Measurements from ENCODE around the gene KDM2A. TPM values are rescaled to one million over a fixed set of nuclear protein-coding genes. Genes with fewer than 3 reads are reported as not detected.

The KDM2A gene
- total RNA-seq, 1 experiment from 2014 or later = 50.4 TPM

GRCh38 chr11:67255353-67255752 lies 136.3 kb downstream of the KDM2A start:
- DNase-seq (ENCODE audit: low read depth, low spot score) = no peak
- POLR2A ChIA-PET = no interaction called here

GRCh38 chr11:67255864-67256263 lies 136.8 kb downstream of the KDM2A start:
- ChIA-PET RAD21 (ENCODE audit: low non-redundant PET in 1 of 2, low total read pairs in 2 of 2, uncharacterized antibody in 2 of 2, unreplicated experiment in 2 of 2) (no interaction called here), POLR2A (no interaction called here), CTCF (no interaction called here)
- H3K9me3 ChIP-seq (ENCODE audit: control insufficient read depth in 1 of 2, insufficient read depth in 1 of 2, low read depth in 1 of 2, low read length in 2 of 2) = no peaks in the 10 kb centered on the region
- DNase-seq (ENCODE audit: low read depth, low spot score) = no peak
- H3K4me1 ChIP-seq (ENCODE audit: control insufficient read depth in 1 of 2, insufficient read depth in 2 of 2, low read length in 2 of 2) = peaks cover 0 to 4% of the 10 kb centered on the region in 2 experiments; a peak in 1 of 4 replicates
- no peak overlapping the region for H3K4me3 ChIP-seq (replicated peaks in 1 of 2; ENCODE audit: low read depth in 1 of 2, low read length in 2 of 2)
- H3K9ac ChIP-seq (ENCODE audit: low read length) = no peak overlapping the region
- H4K20me1 ChIP-seq (ENCODE audit: insufficient read depth) = no peaks in the 10 kb centered on the region
- H2AFZ ChIP-seq (ENCODE audit: low read depth, low read length, poor library complexity, severe bottlenecking) = no peak overlapping the region
- H3K79me2 ChIP-seq (ENCODE audit: insufficient read depth, low read length) = 0 out of 2 replicates have a peak, but pooled peaks cover 7% of the 10 kb centered on the region
- H3K27ac ChIP-seq (ENCODE audit: low read depth, low read length) = no peak overlapping the region
- H3K4me2 ChIP-seq (ENCODE audit: low read length) = no peak overlapping the region
- H3K9me2 ChIP-seq (ENCODE audit: insufficient read depth) = no peaks in the 10 kb centered on the region
- TF ChIP-seq EZH2phosphoT487 (IDR thresholded peaks at IDR 0.05; ENCODE audit: borderline replicate concordance) (no peak), FOSL1 (IDR thresholded peaks at IDR 0.05; ENCODE audit: low read depth) (no peak), SIN3A (IDR thresholded peaks at IDR 0.05; ENCODE audit: low read depth) (no peak), CTCF (IDR thresholded peaks at IDR 0.05 in 2 of 3, conservative IDR thresholded peaks at IDR 0.05 in 1 of 3; ENCODE audit: borderline replicate concordance in 1 of 3, insufficient read depth in 1 of 3, low read depth in 2 of 3, low read length in 2 of 3) (no peak), RAD21 (IDR thresholded peaks at IDR 0.05; ENCODE audit: low read depth) (no peak), EZH2 (IDR thresholded peaks at IDR 0.05) (no peak), JUND (IDR thresholded peaks at IDR 0.05) (no peak), SP1 (IDR thresholded peaks at IDR 0.05; ENCODE audit: low read depth) (no peak), ELF1 (IDR thresholded peaks at IDR 0.05; ENCODE audit: borderline replicate concordance, low read depth) (no peak), ZBTB33 (IDR thresholded peaks at IDR 0.05; ENCODE audit: extremely low read depth, insufficient replicate concordance, low read length) (no peak), MAX (IDR thresholded peaks at IDR 0.05) (no peak), ZNF274 (IDR thresholded peaks at IDR 0.05; ENCODE audit: low read depth, low read length) (no peak), YY1 (IDR thresholded peaks at IDR 0.05; ENCODE audit: extremely low read depth, insufficient replicate concordance, low read depth, low read length) (no peak)
- no peaks in the 10 kb centered on the region for H3K27me3 ChIP-seq (ENCODE audit: insufficient read depth, low read length)
- BruUV-seq (replicated peaks) = no TSS peak
- intact Hi-C loops (cut with micrococcal nuclease) = no loop called here
- peaks cover 38 to 49% of the 10 kb centered on the region in 2 experiments for H3K36me3 ChIP-seq (ENCODE audit: control insufficient read depth in 1 of 2, insufficient read depth in 2 of 2, low read length in 2 of 2)
- ATAC-seq = no peak

More at GRCh38 chr11:67255353-67255752, 136.3 kb downstream of the KDM2A start:
- H3K9me3 ChIP-seq (ENCODE audit: control insufficient read depth in 1 of 2, insufficient read depth in 1 of 2, low read depth in 1 of 2, low read length in 2 of 2) = no peaks in the 10 kb centered on the region
- 0 out of 2 replicates have a peak, but pooled peaks cover 11% of the 10 kb centered on the region for H3K79me2 ChIP-seq (ENCODE audit: insufficient read depth, low read length)
- no peak overlapping the region for H3K4me3 ChIP-seq (replicated peaks in 1 of 2; ENCODE audit: low read depth in 1 of 2, low read length in 2 of 2)
- H3K4me2 ChIP-seq (ENCODE audit: low read length) = no peak overlapping the region
- H3K27me3 ChIP-seq (ENCODE audit: insufficient read depth, low read length) = no peaks in the 10 kb centered on the region
- H3K27ac ChIP-seq (ENCODE audit: low read depth, low read length) = no peak overlapping the region
- intact Hi-C loops (cut with micrococcal nuclease) = no loop called here
- no peak overlapping the region for H2AFZ ChIP-seq (ENCODE audit: low read depth, low read length, poor library complexity, severe bottlenecking)
- RAD21 ChIA-PET (ENCODE audit: low non-redundant PET in 1 of 2, low total read pairs in 2 of 2, uncharacterized antibody in 2 of 2, unreplicated experiment in 2 of 2) = no interaction called here
- no peak for TF ChIP-seq EZH2 (IDR thresholded peaks at IDR 0.05)
- TF ChIP-seq POLR2AphosphoS5 (IDR thresholded peaks at IDR 0.05; ENCODE audit: low read depth, low read length) = no peak
- no peak for TF ChIP-seq EZH2phosphoT487 (IDR thresholded peaks at IDR 0.05; ENCODE audit: borderline replicate concordance)
- no peak for TF ChIP-seq YY1 (IDR thresholded peaks at IDR 0.05; ENCODE audit: extremely low read depth, insufficient replicate concordance, low read depth, low read length)
- no peak for TF ChIP-seq ELF1 (IDR thresholded peaks at IDR 0.05; ENCODE audit: borderline replicate concordance, low read depth)
- no peak for TF ChIP-seq ATF3 (IDR thresholded peaks at IDR 0.05)
- no TSS peak for BruUV-seq (replicated peaks)
- ATAC-seq = no peak
- H3K9ac ChIP-seq (ENCODE audit: low read length) = no peak overlapping the region
- H4K20me1 ChIP-seq (ENCODE audit: insufficient read depth) = no peaks in the 10 kb centered on the region
- H3K36me3 ChIP-seq (ENCODE audit: control insufficient read depth in 1 of 2, insufficient read depth in 2 of 2, low read length in 2 of 2) = peaks cover 43 to 54% of the 10 kb centered on the region in 2 experiments
- no peaks in the 10 kb centered on the region for H3K9me2 ChIP-seq (ENCODE audit: insufficient read depth)
- no peaks in the 10 kb centered on the region; a peak in 1 of 4 replicates for H3K4me1 ChIP-seq (ENCODE audit: control insufficient read depth in 1 of 2, insufficient read depth in 2 of 2, low read length in 2 of 2)
- CTCF ChIA-PET = no interaction called here

Measured in HCT116 (cell line).